Mesendoderm (in vitro differentiated cells): Measurements from ENCODE around the gene ZNF681.
A peak's percentile ranks its signal among the peaks of the same experiment; 100 is the strongest.
"Not testable (repeated sequence)": the region's sequence is repeated elsewhere in the genome, so short reads cannot be mapped to it uniquely, and the experiment has no call there.

Experiments
- DNase-seq: peaks from one replicate; pipeline ENCODE4 v3.0.0; 2013
- H2AK5ac ChIP-seq: 2 replicates; pipeline ENCODE4 v1.6.1; 2013; ENCODE audit warnings: low read length, inconsistent platforms
- H2BK120ac ChIP-seq: 2 replicates; pipeline ENCODE4 v1.6.1; 2013; ENCODE audit warnings: low read depth, mild to moderate bottlenecking, low read length, moderate library complexity, mixed read lengths
- H2BK15ac ChIP-seq: replicated peaks from 2 replicates; pipeline ENCODE4 v1.6.1; 2013; ENCODE audit warnings: low read depth, mild to moderate bottlenecking, moderate library complexity
- H2BK5ac ChIP-seq: 2 replicates; pipeline ENCODE4 v1.6.1; 2013; ENCODE audit warnings: low read length, inconsistent platforms
- H3K18ac ChIP-seq: 2 replicates; pipeline ENCODE4 v1.6.1; 2013; ENCODE audit warnings: mild to moderate bottlenecking, low read length, mixed read lengths
- H3K23ac ChIP-seq: one replicate; pipeline ENCODE4 v1.6.1; 2013; ENCODE audit warnings: low read length
- H3K27ac ChIP-seq: 2 replicates; pipeline ENCODE4 v1.5.1; 2013; ENCODE audit warnings: low read depth, mild to moderate bottlenecking, inconsistent platforms, low read length, moderate library complexity
- H3K27me3 ChIP-seq: 2 replicates; pipeline ENCODE4 v1.6.1; 2013; ENCODE audit warnings: low read length, control low read depth, mild to moderate bottlenecking, inconsistent platforms; ENCODE audit not compliant: insufficient read depth, poor library complexity
- H3K36me3 ChIP-seq: 2 replicates; pipeline ENCODE4 v1.6.1; 2013; ENCODE audit warnings: low read length, inconsistent platforms; ENCODE audit not compliant: control insufficient read depth, insufficient read depth
- H3K4ac ChIP-seq: one replicate; pipeline ENCODE4 v1.6.1; 2013; ENCODE audit warnings: low read depth, mild to moderate bottlenecking, low read length, moderate library complexity
- H3K4me1 ChIP-seq: 2 replicates; pipeline ENCODE4 v1.6.1; 2013; ENCODE audit warnings: low read depth, low read length, inconsistent platforms; ENCODE audit not compliant: control insufficient read depth
- H3K4me2 ChIP-seq: 2 replicates; pipeline ENCODE4 v1.6.1; 2013; ENCODE audit warnings: low read length
- H3K4me3 ChIP-seq: 2 replicates; pipeline ENCODE4 v1.5.1; 2013; ENCODE audit warnings: mild to moderate bottlenecking, low read length
- H3K56ac ChIP-seq: one replicate; pipeline ENCODE4 v1.6.1; 2013; ENCODE audit warnings: low read length
- H3K79me1 ChIP-seq: 2 replicates; pipeline ENCODE4 v1.6.1; 2013; ENCODE audit warnings: low read length, inconsistent platforms
- H3K79me2 ChIP-seq: 2 replicates; pipeline ENCODE4 v1.6.1; 2013; ENCODE audit warnings: mild to moderate bottlenecking, low read length; ENCODE audit not compliant: control insufficient read depth, insufficient read depth
- H3K9ac ChIP-seq: 2 replicates; pipeline ENCODE4 v1.6.1; 2013; ENCODE audit warnings: low read length, inconsistent platforms
- H4K5ac ChIP-seq: one replicate; pipeline ENCODE4 v1.6.1; 2013; ENCODE audit warnings: low read length
- H4K8ac ChIP-seq: one replicate; pipeline ENCODE4 v1.6.1; 2013; ENCODE audit warnings: low read depth, mild to moderate bottlenecking, control low read depth, low read length, moderate library complexity
- WGBS: extraction: QIAGEN DNeasy Blood & Tissue Kit; methylation state at CpG from one replicate; pipeline ENCODE4 v1.1.7; 2013; ENCODE audit warnings: low lambda C conversion rate, missing lambda C conversion rate; ENCODE audit not compliant: insufficient coverage; ENCODE audit errors: extremely low coverage; 5-methylcytosine and 5-hydroxymethylcytosine counted together

The ZNF681 gene

DNA sequence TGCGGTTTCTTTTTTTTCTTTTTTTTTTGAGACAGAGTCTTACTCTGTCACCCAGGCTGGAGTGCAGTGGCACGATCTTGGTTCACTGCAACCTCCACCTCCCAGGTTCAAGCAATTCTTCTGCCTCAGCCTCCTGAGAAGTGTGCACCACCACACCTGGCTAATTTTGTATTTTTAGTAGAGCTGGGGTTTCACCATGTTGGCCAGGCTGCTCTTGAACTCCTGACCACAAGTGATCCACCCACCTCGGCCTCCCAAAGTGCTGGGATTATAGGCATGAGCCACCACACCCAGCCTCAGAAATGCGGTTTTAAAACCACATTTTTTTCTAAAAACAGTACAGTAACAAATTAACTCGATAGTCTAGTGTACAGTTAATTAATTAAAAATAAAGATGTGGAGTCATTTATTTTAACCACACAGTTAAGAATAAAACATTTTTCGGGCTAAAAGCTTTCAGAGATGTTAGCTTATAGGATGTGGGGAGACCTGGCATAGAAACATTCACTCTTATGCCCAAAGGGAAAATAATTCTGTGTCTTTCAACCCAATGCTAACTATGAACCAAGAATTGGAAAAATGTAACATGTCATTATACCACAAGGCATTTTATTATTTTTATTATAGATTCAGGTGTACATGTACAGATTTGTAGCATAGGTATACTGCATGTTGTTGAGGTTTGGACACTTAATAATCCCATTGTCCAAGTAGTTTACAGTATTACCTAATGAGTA, 27.8 kb downstream of the ZNF681 start:
- H2BK15ac ChIP-seq, H3K27me3 ChIP-seq, H3K4me1 ChIP-seq, H3K56ac ChIP-seq, H4K5ac ChIP-seq, H3K79me2 ChIP-seq, H4K8ac ChIP-seq, H3K9ac ChIP-seq, H3K4me3 ChIP-seq, H2AK5ac ChIP-seq, H3K23ac ChIP-seq, H3K36me3 ChIP-seq, DNase-seq, H3K27ac ChIP-seq, H3K4me2 ChIP-seq, H3K4ac ChIP-seq, H2BK120ac ChIP-seq, H2BK5ac ChIP-seq, H3K18ac ChIP-seq, H3K79me1 ChIP-seq: not testable (repeated sequence)
- WGBS, result no CpG with 5 or more reads among the region's 6 CpGs

DNA sequence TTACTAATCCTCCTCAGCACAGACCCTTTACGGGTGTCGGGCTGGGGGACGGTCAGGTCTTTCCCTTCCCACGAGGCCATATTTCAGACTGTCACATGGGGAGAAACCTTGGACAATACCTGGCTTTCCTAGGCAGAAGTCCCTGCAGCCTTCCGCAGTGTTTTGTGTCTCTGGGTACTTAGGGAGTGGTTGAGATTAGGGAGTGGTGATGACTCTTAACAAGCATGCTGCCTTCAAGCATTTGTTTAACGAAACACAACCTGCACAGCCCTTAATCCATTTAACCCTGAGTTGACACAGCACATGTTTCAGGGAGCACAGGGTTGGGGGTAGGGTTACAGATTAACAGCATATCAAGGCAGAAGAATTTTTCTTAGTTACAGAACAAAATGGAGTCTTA, 34.5 kb downstream of the ZNF681 start:
- H2BK120ac ChIP-seq, H3K27me3 ChIP-seq, H3K23ac ChIP-seq, H3K18ac ChIP-seq, H3K4ac ChIP-seq, H3K79me1 ChIP-seq, H3K36me3 ChIP-seq, H3K9ac ChIP-seq, H3K4me2 ChIP-seq, H2BK15ac ChIP-seq, H2AK5ac ChIP-seq, H4K8ac ChIP-seq, H3K79me2 ChIP-seq, H3K4me1 ChIP-seq, H3K4me3 ChIP-seq: not testable (repeated sequence)
- peak; percentile 87 for DNase-seq
- Histone ChIP-seq H3K56ac (peak overlapping the region; percentile 67), H2BK5ac (peak overlapping the region; percentile 73), H3K27ac (peak overlapping the region; percentile 76), H4K5ac (peak overlapping the region; percentile 81)
- no CpG with 5 or more reads among the region's 6 CpGs for WGBS

DNA sequence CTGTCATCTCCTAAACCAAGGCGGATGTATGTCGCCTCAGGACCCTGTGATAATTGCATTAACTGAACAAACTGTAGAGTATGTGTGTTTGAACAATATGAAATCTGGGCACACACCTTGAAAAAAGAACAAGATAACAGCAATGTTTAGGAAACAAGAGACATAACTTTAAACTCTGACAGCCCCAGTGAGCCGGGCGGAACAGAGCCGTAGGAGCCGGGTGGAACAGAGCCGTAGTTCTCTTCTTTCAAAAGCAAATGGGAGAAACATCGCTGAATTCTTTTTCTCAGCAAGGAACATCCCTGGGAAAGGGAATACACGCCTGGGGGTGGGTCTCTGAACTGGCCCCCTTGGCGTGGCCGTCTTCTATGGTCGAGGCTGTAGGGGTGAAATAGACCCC, 39.9 kb downstream of the ZNF681 start:
- H3K79me1 ChIP-seq, result no peaks in the 10 kb centered on the region
- H3K36me3 ChIP-seq, result no peaks in the 10 kb centered on the region
- no peak overlapping the region for H4K8ac ChIP-seq
- no peak overlapping the region for H4K5ac ChIP-seq
- H3K56ac ChIP-seq, result no peak overlapping the region
- H3K4me2 ChIP-seq, result no peak overlapping the region
- no peak overlapping the region for H2BK15ac ChIP-seq
- no CpG with 5 or more reads among the region's 12 CpGs for WGBS
- no peak overlapping the region for H2BK5ac ChIP-seq
- H3K23ac ChIP-seq, result no peak overlapping the region
- H3K27ac ChIP-seq, result peak overlapping the region; percentile 17
- no peak overlapping the region for H3K4ac ChIP-seq
- no peak overlapping the region for H3K9ac ChIP-seq
- H2AK5ac ChIP-seq, result no peak overlapping the region
- H3K4me1 ChIP-seq, result no peaks in the 10 kb centered on the region
- DNase-seq, result peak; percentile 76
- H3K4me3 ChIP-seq, result no peak overlapping the region
- H3K79me2 ChIP-seq, result no peaks in the 10 kb centered on the region
- peak overlapping the region; percentile 73 for H2BK120ac ChIP-seq
- no peaks in the 10 kb centered on the region for H3K27me3 ChIP-seq
- no peak overlapping the region for H3K18ac ChIP-seq

DNA sequence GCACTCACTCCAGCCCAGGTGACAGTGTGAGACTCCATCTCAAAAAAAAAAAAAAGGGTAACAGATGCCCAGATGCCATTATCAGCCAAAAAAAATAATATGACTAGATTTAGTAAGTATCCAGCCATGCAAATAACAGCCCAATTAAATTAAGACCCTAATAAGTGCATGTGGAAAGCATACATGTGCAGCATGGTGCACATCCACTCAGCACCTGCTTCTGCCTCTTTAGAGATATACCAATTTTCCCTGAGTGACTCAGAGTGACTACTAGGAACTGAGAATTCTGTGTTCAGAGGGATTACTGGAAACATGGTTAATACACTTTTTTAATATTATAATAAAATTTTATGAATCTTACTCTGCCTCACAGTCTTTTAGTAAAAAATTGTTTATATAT, 41.9 kb downstream of the ZNF681 start:
- H4K5ac ChIP-seq, result no peak overlapping the region
- no peak overlapping the region for H3K56ac ChIP-seq
- H3K27me3 ChIP-seq, result no peaks in the 10 kb centered on the region
- no peak overlapping the region for H2BK15ac ChIP-seq
- H3K4me3 ChIP-seq, result no peak overlapping the region
- H3K4me1 ChIP-seq, result no peaks in the 10 kb centered on the region
- H3K4ac ChIP-seq, result no peak overlapping the region
- H3K36me3 ChIP-seq, result no peaks in the 10 kb centered on the region
- H2AK5ac ChIP-seq, result no peak overlapping the region
- H3K9ac ChIP-seq, result no peak overlapping the region
- H4K8ac ChIP-seq, result no peak overlapping the region
- H2BK5ac ChIP-seq, result no peak overlapping the region
- no peaks in the 10 kb centered on the region for H3K79me2 ChIP-seq
- H3K23ac ChIP-seq, result no peak overlapping the region
- DNase-seq, result no peak
- no peak overlapping the region for H3K18ac ChIP-seq
- H2BK120ac ChIP-seq, result no peak overlapping the region
- H3K27ac ChIP-seq, result no peak overlapping the region
- no peak overlapping the region for H3K4me2 ChIP-seq
- H3K79me1 ChIP-seq, result no peaks in the 10 kb centered on the region

DNA sequence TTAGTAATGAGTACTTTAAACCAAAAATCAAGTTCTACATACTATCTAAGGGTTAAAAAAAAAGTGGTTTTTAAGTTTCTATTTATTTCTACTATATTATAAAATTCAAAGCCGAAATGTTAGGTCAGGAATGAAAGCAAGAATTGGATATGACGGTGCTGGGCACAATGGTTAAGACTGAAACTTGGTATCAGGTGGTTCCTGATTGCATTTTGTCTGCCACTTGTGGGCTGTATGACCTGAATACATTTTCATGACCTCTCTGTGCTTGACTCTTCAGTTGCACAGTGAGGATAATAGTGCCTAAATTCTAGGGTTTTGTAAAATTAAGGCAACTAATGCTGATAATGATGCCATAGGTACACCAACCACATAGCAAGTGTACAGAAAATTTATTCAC, 49.3 kb downstream of the ZNF681 start:
- H4K5ac ChIP-seq, result no peak overlapping the region
- no peak overlapping the region for H3K27ac ChIP-seq
- no peak overlapping the region for H3K4me3 ChIP-seq
- H3K9ac ChIP-seq, result no peak overlapping the region
- no peaks in the 10 kb centered on the region for H3K79me1 ChIP-seq
- no peak overlapping the region for H3K56ac ChIP-seq
- no peaks in the 10 kb centered on the region for H3K27me3 ChIP-seq
- WGBS, result no CpG with 5 or more reads among the region's 2 CpGs
- no peaks in the 10 kb centered on the region for H3K4me1 ChIP-seq
- no peak overlapping the region for H2BK5ac ChIP-seq
- no peak overlapping the region for H2BK15ac ChIP-seq
- no peak overlapping the region for H2BK120ac ChIP-seq
- no peaks in the 10 kb centered on the region for H3K79me2 ChIP-seq
- H4K8ac ChIP-seq, result no peak overlapping the region
- H3K18ac ChIP-seq, result no peak overlapping the region
- no peak overlapping the region for H2AK5ac ChIP-seq
- H3K36me3 ChIP-seq, result no peaks in the 10 kb centered on the region
- no peak for DNase-seq
- no peak overlapping the region for H3K4ac ChIP-seq
- H3K4me2 ChIP-seq, result no peak overlapping the region
- H3K23ac ChIP-seq, result no peak overlapping the region

DNA sequence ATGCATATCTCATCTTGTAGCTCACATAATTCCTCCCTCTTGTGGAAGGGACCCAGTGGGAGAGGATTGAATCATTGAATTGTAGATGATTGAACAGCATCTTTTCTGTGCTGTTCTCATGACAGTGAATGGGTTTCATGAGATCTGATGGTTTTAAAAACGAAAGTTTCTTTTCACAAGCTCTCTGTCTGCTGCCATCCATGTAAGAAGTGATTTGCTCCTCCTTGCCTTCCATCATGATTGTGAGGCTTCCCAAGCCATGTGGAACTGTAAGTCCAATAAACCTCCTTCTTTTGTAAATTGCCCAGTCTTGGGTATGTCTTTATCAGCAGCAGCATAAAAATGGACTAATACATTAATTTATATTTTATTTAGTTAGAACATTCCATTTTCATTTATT, 52.0 kb downstream of the ZNF681 start:
- Histone ChIP-seq H2BK120ac (no peak overlapping the region), H3K27me3 (no peaks in the 10 kb centered on the region), H3K36me3 (no peaks in the 10 kb centered on the region), H2AK5ac (no peak overlapping the region), H3K79me1 (no peaks in the 10 kb centered on the region), H2BK15ac (no peak overlapping the region), H3K4me2 (no peak overlapping the region), H3K9ac (no peak overlapping the region), H3K27ac (no peak overlapping the region), H3K18ac (no peak overlapping the region), H3K4ac (no peak overlapping the region), H3K23ac (no peak overlapping the region), H4K8ac (no peak overlapping the region), H3K4me1 (no peaks in the 10 kb centered on the region), H4K5ac (no peak overlapping the region), H2BK5ac (no peak overlapping the region), H3K56ac (no peak overlapping the region), H3K79me2 (no peaks in the 10 kb centered on the region), H3K4me3 (no peak overlapping the region)
- WGBS, result no CpG with 5 or more reads among the region's 1 CpG
- DNase-seq, result no peak
